ENCODE measurements around the gene C11orf52. TPM values are rescaled to one million over a fixed set of nuclear protein-coding genes. Genes with fewer than 3 reads are reported as not detected.

Gene C11orf52
- total and polyA plus RNA-seq, 11 donors = 0.79 to 8.3 (median 2.1) TPM

DNA sequence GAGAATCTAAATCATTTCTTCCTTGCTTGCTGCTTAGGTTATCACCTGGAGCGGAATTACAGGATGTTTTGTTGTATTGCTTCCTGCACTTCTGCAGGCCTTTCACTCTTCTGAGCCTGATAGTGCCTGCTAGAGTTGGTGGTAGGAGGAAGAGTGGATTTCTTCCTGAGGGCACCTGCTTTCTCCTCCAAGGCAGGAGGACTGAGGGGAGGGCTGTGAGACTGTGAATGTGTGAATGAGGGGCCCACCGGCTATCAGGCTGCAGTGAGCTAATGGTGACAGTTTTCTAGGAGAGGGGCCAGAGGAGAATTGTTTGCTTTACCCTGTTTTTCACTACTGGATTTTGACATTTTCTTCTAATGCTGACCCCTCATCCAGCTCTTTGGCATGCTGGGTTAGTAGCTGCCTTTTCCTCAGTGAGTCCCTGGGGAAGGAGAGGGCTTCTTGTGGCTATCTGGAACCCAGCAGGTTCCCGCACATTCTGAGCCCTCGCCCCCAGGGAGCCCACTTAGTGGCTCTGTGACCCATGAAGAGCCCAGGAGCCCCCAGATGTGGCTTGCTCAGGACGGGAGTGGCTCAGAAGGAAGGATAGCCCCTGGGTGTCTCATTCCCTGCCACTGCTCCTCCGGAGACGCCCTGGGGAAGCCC is 57.5 kb downstream of the C11orf52 start:
- intact Hi-C loops (cut with DNase I) = loop anchor here in 9 of 10 donors (5.0 kb wide), 3 partner anchors 34 to 104 kb away; partner anchors contain the start of genes DIXDC1 (in 8 of the 9) and ALG9 (in 1 of the 9)
- H3K4me3 ChIP-seq = peak overlapping the region in 9 of 12 donors; percentile 50 to 93 (median 64)
- peaks cover 0 to 20% (median 0%) of the 10 kb centered on the region in 9 donors for H3K27me3 ChIP-seq
- ATAC-seq (peak in 2 of 4 donors; percentile 2 to 3), DNase-seq (no peak)
- H3K4me1 ChIP-seq = peaks cover 0 to 54% (median 23%) of the 10 kb centered on the region in 12 donors
- WGBS, 4 donors = 54 to 79% (median 60%) methylated on average over 5 to 7 of the region's 7 CpGs
- H3K36me3 ChIP-seq = peaks cover 0 to 11% (median 0%) of the 10 kb centered on the region in 9 donors
- no peak for TF ChIP-seq CTCF (IDR thresholded peaks at IDR 0.05)
- H3K27ac ChIP-seq = peak overlapping the region; percentile 64 to 96 (median 86)
- no peaks in the 10 kb centered on the region for H3K9me3 ChIP-seq

Other genes with a start within 250 kb of the C11orf52 start
- 10 to 100 TPM in 5 of 9 donors, 1 to 10 TPM in 4; 6.8 to 99.9 (median 11.8) TPM for gene PPP2R1B, start 152.5 kb upstream of the C11orf52 start, total RNA-seq
- 1 to 10 TPM; 4.2 to 7.9 TPM for gene PPP2R1B, start 152.5 kb upstream of the C11orf52 start, polyA plus RNA-seq
- gene ALG9, start 47.3 kb upstream of the C11orf52 start, total RNA-seq = 10 to 100 TPM; 13.5 to 26.5 (median 17.6) TPM
- gene ALG9, start 47.3 kb upstream of the C11orf52 start, polyA plus RNA-seq = 10 to 100 TPM; 16.2 to 20.9 TPM
- gene FDXACB1, start 39.7 kb upstream of the C11orf52 start, total RNA-seq = 1 to 10 TPM in 6 of 9 donors, under 1 TPM in 3; 0.93 to 2.0 (median 1.3) TPM
- 1 to 10 TPM in 1 of 2 donors, under 1 TPM in 1; 0.69 to 1.1 TPM for gene FDXACB1, start 39.7 kb upstream of the C11orf52 start, polyA plus RNA-seq
- gene CFAP68, start 39.4 kb upstream of the C11orf52 start, total RNA-seq = 10 to 100 TPM; 11.9 to 38.7 (median 31.8) TPM
- gene CFAP68, start 39.4 kb upstream of the C11orf52 start, polyA plus RNA-seq = 10 to 100 TPM; 12.9 to 39.5 TPM
- gene CRYAB, start 7.1 kb upstream of the C11orf52 start, total RNA-seq = over 10,000 TPM in 2 of 9 donors, 1,000 to 10,000 TPM in 7; 4,504 to 20,720 (median 7,991) TPM
- over 10,000 TPM; 11,485 to 15,236 TPM for gene CRYAB, start 7.1 kb upstream of the C11orf52 start, polyA plus RNA-seq
- gene HSPB2, start 6.2 kb upstream of the C11orf52 start, total RNA-seq = 10 to 100 TPM in 7 of 9 donors, 1 to 10 TPM in 2; 5.5 to 66.7 (median 20.9) TPM
- 10 to 100 TPM; 59.8 to 67.9 TPM for gene HSPB2, start 6.2 kb upstream of the C11orf52 start, polyA plus RNA-seq
- gene DIXDC1, start 18.4 kb downstream of the C11orf52 start, total RNA-seq = 10 to 100 TPM; 15.0 to 34.9 (median 20.5) TPM
- 10 to 100 TPM in 1 of 2 donors, 1 to 10 TPM in 1; 3.9 to 10.6 TPM for gene DIXDC1, start 18.4 kb downstream of the C11orf52 start, polyA plus RNA-seq
- 100 to 1,000 TPM; 110 to 179 (median 160) TPM for gene DLAT, start 106.5 kb downstream of the C11orf52 start, total RNA-seq
- gene DLAT, start 106.5 kb downstream of the C11orf52 start, polyA plus RNA-seq = 10 to 100 TPM; 48.7 to 98.3 TPM
- 1 to 10 TPM; 1.4 to 6.9 (median 2.1) TPM for gene PIH1D2, start 155.1 kb downstream of the C11orf52 start, total RNA-seq
- gene PIH1D2, start 155.1 kb downstream of the C11orf52 start, polyA plus RNA-seq = 1 to 10 TPM; 1.4 to 2.4 TPM
- gene NKAPD1, start 155.4 kb downstream of the C11orf52 start, total RNA-seq = 10 to 100 TPM in 3 of 9 donors, 1 to 10 TPM in 6; 5.1 to 12.5 (median 7.6) TPM
- gene NKAPD1, start 155.4 kb downstream of the C11orf52 start, polyA plus RNA-seq = 10 to 100 TPM in 1 of 2 donors, 1 to 10 TPM in 1; 4.2 to 10.9 TPM
- gene TIMM8B, start 167.8 kb downstream of the C11orf52 start, total RNA-seq = 100 to 1,000 TPM; 113 to 203 (median 148) TPM
- 100 to 1,000 TPM; 210 to 327 TPM for gene TIMM8B, start 167.8 kb downstream of the C11orf52 start, polyA plus RNA-seq
- 100 to 1,000 TPM; 173 to 314 (median 245) TPM for gene SDHD, start 168.0 kb downstream of the C11orf52 start, total RNA-seq
- gene SDHD, start 168.0 kb downstream of the C11orf52 start, polyA plus RNA-seq = 100 to 1,000 TPM; 235 to 236 TPM
- gene IL18, start 245.2 kb downstream of the C11orf52 start, total RNA-seq = 10 to 100 TPM in 2 of 9 donors, 1 to 10 TPM in 6, under 1 TPM in 1; 0.88 to 23.9 (median 2.0) TPM
- 1 to 10 TPM; 1.1 to 3.4 TPM for gene IL18, start 245.2 kb downstream of the C11orf52 start, polyA plus RNA-seq
- gene TEX12, start 248.5 kb downstream of the C11orf52 start, total RNA-seq = under 1 TPM in 2 of 9 donors, not detected in 7; 0.36 to 0.57 TPM
- gene TEX12, start 248.5 kb downstream of the C11orf52 start, polyA plus RNA-seq = under 1 TPM in 1 of 2 donors, not detected in 1; 0.27 TPM